ENCODE data around the gene GALNT13. TPM values are rescaled to one million over a fixed set of nuclear protein-coding genes. Genes with fewer than 3 reads are reported as not detected.

The GALNT13 gene
- polyA plus RNA-seq, 3 donors, result not detected

DNA sequence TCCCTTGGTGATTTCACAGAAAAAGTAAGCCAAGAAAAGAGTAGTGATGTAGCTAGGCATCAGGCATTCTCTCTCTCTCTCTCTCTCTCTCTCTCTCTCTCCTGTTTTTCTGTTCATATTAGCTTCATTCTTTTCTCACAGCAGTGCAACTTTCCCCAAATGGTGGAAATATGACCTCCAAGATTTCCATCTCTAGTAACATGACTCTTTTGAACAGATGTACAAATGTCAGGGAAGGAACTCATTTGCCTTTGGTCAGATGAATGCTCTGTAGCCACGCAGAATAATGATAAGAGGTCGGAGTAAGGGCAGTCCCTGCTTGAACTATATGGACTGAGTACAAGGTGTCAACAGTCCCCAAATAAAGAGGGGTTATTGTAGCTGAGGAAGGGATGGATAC lies 316.2 kb downstream of the GALNT13 start:
- Histone ChIP-seq H3K9me3 (replicated peaks in 1 of 2; ENCODE audit: control insufficient read depth in 1 of 2, insufficient read depth in 1 of 2, low read length in 2 of 2) (peaks cover 0 to 9% of the 10 kb centered on the region in 2 donors), H3K9ac (ENCODE audit: insufficient read depth, low read length, poor library complexity, severe bottlenecking) (no peak overlapping the region), H3K36me3 (replicated peaks in 1 of 2; ENCODE audit: control insufficient read depth in 1 of 2, insufficient read depth in 2 of 2, low read length in 2 of 2) (no peaks in the 10 kb centered on the region), H3K79me2 (ENCODE audit: insufficient read depth, low read length) (no peaks in the 10 kb centered on the region), H3K4me1 (ENCODE audit: control insufficient read depth in 1 of 2, insufficient read depth in 2 of 2, low read length in 2 of 2) (no peaks in the 10 kb centered on the region), H4K20me1 (ENCODE audit: insufficient read depth, low read length) (no peaks in the 10 kb centered on the region), H3K4me3 (replicated peaks in 1 of 3; ENCODE audit: low read depth in 2 of 3, low read length in 3 of 3) (no peak overlapping the region), H3K27ac (ENCODE audit: low read depth in 1 of 2, low read length in 2 of 2) (no peak overlapping the region), H2AFZ (ENCODE audit: insufficient read depth, low read depth, low read length, poor library complexity, severe bottlenecking) (no peak overlapping the region), H3K27me3 (ENCODE audit: control insufficient read depth in 2 of 2, insufficient read depth in 2 of 2, low read length in 2 of 2) (no peaks in the 10 kb centered on the region), H3K4me2 (replicated peaks; ENCODE audit: extremely low read depth, low read length, poor library complexity, severe bottlenecking) (no peak overlapping the region)
- DNase-seq, result no peak
- no peaks in the 10 kb centered on the region for H3K36me3 Mint-ChIP-seq
- peaks cover 0 to 11% (median 6%) of the 10 kb centered on the region in 7 donors for H3K9me3 Mint-ChIP-seq
- no peaks in the 10 kb centered on the region for H3K27me3 Mint-ChIP-seq (ENCODE audit: low read depth in 3 of 3)
- intact Hi-C loops (cut with micrococcal nuclease), result no loop called here
- H3K4me3 Mint-ChIP-seq, result no peak overlapping the region
- no CpG with 5 or more reads among the region's 2 CpGs for WGBS (ENCODE audit: insufficient coverage)
- TF ChIP-seq, protein P1, sequence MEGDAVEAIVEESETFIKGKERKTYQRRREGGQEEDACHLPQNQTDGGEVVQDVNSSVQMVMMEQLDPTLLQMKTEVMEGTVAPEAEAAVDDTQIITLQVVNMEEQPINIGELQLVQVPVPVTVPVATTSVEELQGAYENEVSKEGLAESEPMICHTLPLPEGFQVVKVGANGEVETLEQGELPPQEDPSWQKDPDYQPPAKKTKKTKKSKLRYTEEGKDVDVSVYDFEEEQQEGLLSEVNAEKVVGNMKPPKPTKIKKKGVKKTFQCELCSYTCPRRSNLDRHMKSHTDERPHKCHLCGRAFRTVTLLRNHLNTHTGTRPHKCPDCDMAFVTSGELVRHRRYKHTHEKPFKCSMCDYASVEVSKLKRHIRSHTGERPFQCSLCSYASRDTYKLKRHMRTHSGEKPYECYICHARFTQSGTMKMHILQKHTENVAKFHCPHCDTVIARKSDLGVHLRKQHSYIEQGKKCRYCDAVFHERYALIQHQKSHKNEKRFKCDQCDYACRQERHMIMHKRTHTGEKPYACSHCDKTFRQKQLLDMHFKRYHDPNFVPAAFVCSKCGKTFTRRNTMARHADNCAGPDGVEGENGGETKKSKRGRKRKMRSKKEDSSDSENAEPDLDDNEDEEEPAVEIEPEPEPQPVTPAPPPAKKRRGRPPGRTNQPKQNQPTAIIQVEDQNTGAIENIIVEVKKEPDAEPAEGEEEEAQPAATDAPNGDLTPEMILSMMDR (IDR thresholded peaks at IDR 0.05), result no peak
- no peak overlapping the region for H3K27ac Mint-ChIP-seq
- H3K4me1 Mint-ChIP-seq, result no peaks in the 10 kb centered on the region

DNA sequence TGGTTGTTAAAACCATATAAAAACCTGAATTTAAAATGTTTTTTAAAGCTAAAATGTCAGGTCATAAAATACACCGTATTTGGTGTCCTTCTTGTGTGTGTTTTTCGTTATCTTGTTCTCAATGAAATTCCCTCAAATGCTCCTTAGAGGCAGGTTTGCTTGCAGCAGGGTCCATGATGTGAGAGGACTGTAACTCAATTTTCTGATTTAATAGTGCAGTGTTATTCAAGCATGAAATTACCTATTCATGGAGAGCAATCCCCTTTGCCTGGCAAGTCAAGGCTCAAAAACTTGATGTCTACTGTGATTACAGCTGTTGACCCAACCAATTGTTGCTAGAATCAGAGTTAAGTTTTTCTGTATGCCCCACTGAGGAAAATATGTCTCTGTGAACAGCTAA lies 318.2 kb downstream of the GALNT13 start:
- Histone ChIP-seq H4K20me1 (ENCODE audit: insufficient read depth, low read length) (no peaks in the 10 kb centered on the region), H2AFZ (ENCODE audit: insufficient read depth, low read depth, low read length, poor library complexity, severe bottlenecking) (no peak overlapping the region), H3K4me2 (replicated peaks; ENCODE audit: extremely low read depth, low read length, poor library complexity, severe bottlenecking) (no peak overlapping the region), H3K9me3 (replicated peaks in 1 of 2; ENCODE audit: control insufficient read depth in 1 of 2, insufficient read depth in 1 of 2, low read length in 2 of 2) (peaks cover 0 to 9% of the 10 kb centered on the region in 2 donors), H3K4me3 (replicated peaks in 1 of 3; ENCODE audit: low read depth in 2 of 3, low read length in 3 of 3) (no peak overlapping the region), H3K4me1 (ENCODE audit: control insufficient read depth in 1 of 2, insufficient read depth in 2 of 2, low read length in 2 of 2) (no peaks in the 10 kb centered on the region), H3K79me2 (ENCODE audit: insufficient read depth, low read length) (no peaks in the 10 kb centered on the region), H3K9ac (ENCODE audit: insufficient read depth, low read length, poor library complexity, severe bottlenecking) (no peak overlapping the region), H3K27me3 (ENCODE audit: control insufficient read depth in 2 of 2, insufficient read depth in 2 of 2, low read length in 2 of 2) (no peaks in the 10 kb centered on the region), H3K36me3 (replicated peaks in 1 of 2; ENCODE audit: control insufficient read depth in 1 of 2, insufficient read depth in 2 of 2, low read length in 2 of 2) (no peaks in the 10 kb centered on the region), H3K27ac (ENCODE audit: low read depth in 1 of 2, low read length in 2 of 2) (no peak overlapping the region)
- H3K4me3 Mint-ChIP-seq, result no peak overlapping the region
- DNase-seq, result no peak
- intact Hi-C loops (cut with micrococcal nuclease), result no loop called here
- TF ChIP-seq, protein P1 (IDR thresholded peaks at IDR 0.05), result no peak
- no peaks in the 10 kb centered on the region for H3K36me3 Mint-ChIP-seq
- no peaks in the 10 kb centered on the region for H3K27me3 Mint-ChIP-seq (ENCODE audit: low read depth in 3 of 3)
- H3K27ac Mint-ChIP-seq, result no peak overlapping the region
- H3K4me1 Mint-ChIP-seq, result no peaks in the 10 kb centered on the region
- peaks cover 0 to 11% (median 5%) of the 10 kb centered on the region in 7 donors for H3K9me3 Mint-ChIP-seq
- WGBS (ENCODE audit: insufficient coverage), result no CpG with 5 or more reads among the region's 2 CpGs

Measured in CD14-positive monocyte (primary cell).